ENCODE results near the gene ZNF738. TPM values are rescaled to one million over a fixed set of nuclear protein-coding genes. Genes with fewer than 3 reads are reported as not detected.
A peak's percentile ranks its signal among the peaks of the same experiment; 100 is the strongest.

The ZNF738 gene
- total and polyA plus RNA-seq, 2 of the 13 experiments (the other 11 are each of a cell fraction or from before 2014, with no cell fraction given) = 2.7 to 5.3 TPM

DNA sequence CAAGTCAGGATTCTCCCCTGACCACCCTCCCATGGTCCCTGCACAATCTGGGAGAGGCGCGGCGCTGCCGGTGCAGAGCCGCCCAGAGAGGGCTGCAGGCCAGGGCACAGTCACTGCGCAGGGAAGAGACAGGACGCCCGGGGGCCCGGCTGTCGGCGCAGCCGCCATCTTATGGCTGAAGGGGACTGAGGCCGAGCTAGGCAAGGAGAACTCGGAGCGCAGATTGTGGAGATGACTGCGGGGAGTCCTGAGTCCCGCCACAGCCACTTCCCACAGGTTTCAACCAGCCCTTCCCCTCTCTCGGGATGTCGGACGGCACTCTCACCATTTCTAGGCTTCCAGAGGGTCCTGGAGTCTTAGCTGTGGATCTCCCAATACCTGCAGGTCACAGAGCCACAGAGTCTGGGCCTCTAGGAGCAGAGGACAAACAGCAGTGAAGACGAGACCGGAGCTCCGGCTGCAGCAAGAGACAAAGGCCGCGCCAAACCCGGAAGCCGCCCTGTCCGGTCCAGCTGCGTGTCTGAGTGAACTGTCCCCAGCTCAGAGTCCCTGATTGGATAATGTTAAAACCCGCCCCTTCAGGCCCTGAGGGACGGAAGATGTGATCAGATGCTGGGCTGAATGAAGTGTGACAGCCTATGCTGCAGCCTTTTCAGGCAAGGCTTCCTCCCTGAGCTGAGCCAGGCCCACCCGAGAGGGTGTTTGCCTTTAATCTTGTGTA is 29.8 kb upstream of the ZNF738 start, which contains the start of gene ZNF708 (continued):
- TF ChIP-seq, protein P1, sequence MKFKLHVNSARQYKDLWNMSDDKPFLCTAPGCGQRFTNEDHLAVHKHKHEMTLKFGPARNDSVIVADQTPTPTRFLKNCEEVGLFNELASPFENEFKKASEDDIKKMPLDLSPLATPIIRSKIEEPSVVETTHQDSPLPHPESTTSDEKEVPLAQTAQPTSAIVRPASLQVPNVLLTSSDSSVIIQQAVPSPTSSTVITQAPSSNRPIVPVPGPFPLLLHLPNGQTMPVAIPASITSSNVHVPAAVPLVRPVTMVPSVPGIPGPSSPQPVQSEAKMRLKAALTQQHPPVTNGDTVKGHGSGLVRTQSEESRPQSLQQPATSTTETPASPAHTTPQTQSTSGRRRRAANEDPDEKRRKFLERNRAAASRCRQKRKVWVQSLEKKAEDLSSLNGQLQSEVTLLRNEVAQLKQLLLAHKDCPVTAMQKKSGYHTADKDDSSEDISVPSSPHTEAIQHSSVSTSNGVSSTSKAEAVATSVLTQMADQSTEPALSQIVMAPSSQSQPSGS (CRISPR knock-in tag; IDR thresholded peaks at IDR 0.05) = 0 out of 2 replicates have a peak, but pooled peaks have one; percentile 25
- TF ChIP-seq, protein P2, sequence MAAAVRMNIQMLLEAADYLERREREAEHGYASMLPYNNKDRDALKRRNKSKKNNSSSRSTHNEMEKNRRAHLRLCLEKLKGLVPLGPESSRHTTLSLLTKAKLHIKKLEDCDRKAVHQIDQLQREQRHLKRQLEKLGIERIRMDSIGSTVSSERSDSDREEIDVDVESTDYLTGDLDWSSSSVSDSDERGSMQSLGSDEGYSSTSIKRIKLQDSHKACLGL (CRISPR knock-in tag; IDR thresholded peaks at IDR 0.05) = 0 out of 2 replicates have a peak, but pooled peaks have one; percentile 39
- TF ChIP-seq SP2 (CRISPR knock-in tag; IDR thresholded peaks at IDR 0.05) = peak; percentile 55
- 0 out of 2 replicates have a peak, but pooled peaks have one; percentile 37 for TF ChIP-seq ZNF205 (CRISPR knock-in tag; IDR thresholded peaks at IDR 0.05)
- TF ChIP-seq KDM5A (IDR thresholded peaks at IDR 0.05; ENCODE audit: borderline replicate concordance, low read length) = peak; percentile 61; the same call in 1 of the 2 replicates
- peak; percentile 80 for TF ChIP-seq ELF3 (CRISPR knock-in tag; IDR thresholded peaks at IDR 0.05)
- 0 out of 2 replicates have a peak, but pooled peaks have one; percentile 49 for TF ChIP-seq ZNF816 (CRISPR knock-in tag; IDR thresholded peaks at IDR 0.05; ENCODE audit: borderline replicate concordance)
- TF ChIP-seq SALL1 (CRISPR knock-in tag; IDR thresholded peaks at IDR 0.05) = peak; percentile 68
- no peak for TF ChIP-seq MAFF (IDR thresholded peaks at IDR 0.05; ENCODE audit: low read depth, low read length)
- TF ChIP-seq, protein P3, sequence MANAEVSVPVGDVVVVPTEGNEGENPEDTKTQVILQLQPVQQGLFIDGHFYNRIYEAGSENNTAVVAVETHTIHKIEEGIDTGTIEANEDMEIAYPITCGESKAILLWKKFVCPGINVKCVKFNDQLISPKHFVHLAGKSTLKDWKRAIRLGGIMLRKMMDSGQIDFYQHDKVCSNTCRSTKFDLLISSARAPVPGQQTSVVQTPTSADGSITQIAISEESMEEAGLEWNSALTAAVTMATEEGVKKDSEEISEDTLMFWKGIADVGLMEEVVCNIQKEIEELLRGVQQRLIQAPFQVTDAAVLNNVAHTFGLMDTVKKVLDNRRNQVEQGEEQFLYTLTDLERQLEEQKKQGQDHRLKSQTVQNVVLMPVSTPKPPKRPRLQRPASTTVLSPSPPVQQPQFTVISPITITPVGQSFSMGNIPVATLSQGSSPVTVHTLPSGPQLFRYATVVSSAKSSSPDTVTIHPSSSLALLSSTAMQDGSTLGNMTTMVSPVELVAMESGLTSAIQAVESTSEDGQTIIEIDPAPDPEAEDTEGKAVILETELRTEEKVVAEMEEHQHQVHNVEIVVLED (CRISPR knock-in tag; IDR thresholded peaks at IDR 0.05; ENCODE audit: borderline replicate concordance) = peak; percentile 25; the same call in 1 of the 2 replicates
- TF ChIP-seq SOX13 (IDR thresholded peaks at IDR 0.05) = no peak
- TF ChIP-seq SOX13 (CRISPR knock-in tag; conservative IDR thresholded peaks at IDR 0.05 in 1 of 2, IDR thresholded peaks at IDR 0.05 in 1 of 2) = peak in 1 of 2 experiments; percentile 9; a peak in 1 of 4 replicates
- peak; percentile 47; the same call in 1 of the 2 replicates for TF ChIP-seq ELF4 (CRISPR knock-in tag; IDR thresholded peaks at IDR 0.05; ENCODE audit: borderline replicate concordance)
- TF ChIP-seq PTBP1 (IDR thresholded peaks at IDR 0.05; ENCODE audit: low read depth, low read length, poor library complexity, severe bottlenecking) = no peak
- no peak for TF ChIP-seq JUN (CRISPR knock-in tag; IDR thresholded peaks at IDR 0.05)
- peak; percentile 64; the same call in 1 of the 2 replicates for TF ChIP-seq SRY (CRISPR knock-in tag; IDR thresholded peaks at IDR 0.05)
- peak; percentile 20; the same call in 1 of the 2 replicates for TF ChIP-seq FOSL2 (CRISPR knock-in tag; IDR thresholded peaks at IDR 0.05)
- TF ChIP-seq ZNF256 (CRISPR knock-in tag; conservative IDR thresholded peaks at IDR 0.05) = no peak
- peak; percentile 75 for TF ChIP-seq GABPB1 (CRISPR knock-in tag; IDR thresholded peaks at IDR 0.05)
- TF ChIP-seq POLR2G (IDR thresholded peaks at IDR 0.05; ENCODE audit: low read depth, low read length) = peak; percentile 95

Data from HepG2 (cell line).